Hepatocyte (in vitro differentiated cells): Measurements from ENCODE around the gene DGKG.

ENCODE experiments used
- EZH2 ChIP-seq: fragments of 200-600 bp; sonication (generic); IDR thresholded peaks from 2 replicates; pipeline ENCODE4 v1.6.1; 2016; ENCODE audit warnings: antibody characterized with exemption, mild to moderate bottlenecking, borderline replicate concordance
- TF ChIP-seq, protein P1 (sequence below): fragments of 200-600 bp; sonication (generic); IDR thresholded peaks from 2 replicates; pipeline ENCODE4 v1.5.1; 2016; ENCODE audit warnings: antibody characterized with exemption, mild to moderate bottlenecking; ENCODE audit not compliant: poor library complexity

DNA sequence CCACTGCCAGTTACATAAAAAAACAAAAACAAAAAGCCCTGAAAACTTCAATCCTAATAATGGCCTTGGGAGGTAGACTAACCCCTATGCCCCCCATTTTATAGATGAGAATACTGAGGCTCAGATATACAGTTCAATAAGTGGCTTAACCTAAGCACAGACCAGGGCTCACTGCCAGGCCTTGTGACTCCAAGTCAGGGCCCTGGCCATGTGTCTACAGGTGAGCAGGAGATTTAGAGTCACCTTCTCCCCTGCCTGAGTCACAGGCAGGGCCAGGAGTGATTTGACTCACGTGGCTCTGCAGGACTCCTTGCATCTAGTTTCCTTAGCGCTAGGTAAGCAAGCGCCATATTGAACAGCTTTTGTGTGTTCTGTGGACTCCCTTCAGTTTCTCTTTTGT lies 154.5 kb downstream of the DGKG start:
- TF ChIP-seq, protein P1, sequence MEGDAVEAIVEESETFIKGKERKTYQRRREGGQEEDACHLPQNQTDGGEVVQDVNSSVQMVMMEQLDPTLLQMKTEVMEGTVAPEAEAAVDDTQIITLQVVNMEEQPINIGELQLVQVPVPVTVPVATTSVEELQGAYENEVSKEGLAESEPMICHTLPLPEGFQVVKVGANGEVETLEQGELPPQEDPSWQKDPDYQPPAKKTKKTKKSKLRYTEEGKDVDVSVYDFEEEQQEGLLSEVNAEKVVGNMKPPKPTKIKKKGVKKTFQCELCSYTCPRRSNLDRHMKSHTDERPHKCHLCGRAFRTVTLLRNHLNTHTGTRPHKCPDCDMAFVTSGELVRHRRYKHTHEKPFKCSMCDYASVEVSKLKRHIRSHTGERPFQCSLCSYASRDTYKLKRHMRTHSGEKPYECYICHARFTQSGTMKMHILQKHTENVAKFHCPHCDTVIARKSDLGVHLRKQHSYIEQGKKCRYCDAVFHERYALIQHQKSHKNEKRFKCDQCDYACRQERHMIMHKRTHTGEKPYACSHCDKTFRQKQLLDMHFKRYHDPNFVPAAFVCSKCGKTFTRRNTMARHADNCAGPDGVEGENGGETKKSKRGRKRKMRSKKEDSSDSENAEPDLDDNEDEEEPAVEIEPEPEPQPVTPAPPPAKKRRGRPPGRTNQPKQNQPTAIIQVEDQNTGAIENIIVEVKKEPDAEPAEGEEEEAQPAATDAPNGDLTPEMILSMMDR, result no peak
- TF ChIP-seq EZH2, result no peak
